DOHH2 (cell line): Measurements from ENCODE around the gene PPP1R14C.
A peak's percentile ranks its signal among the peaks of the same experiment; 100 is the strongest.

Experiments used
- H3F3A ChIP-seq: fragments of 200-600 bp; sonication (generic), shearing (Covaris generic); 2 replicates; pipeline ENCODE4 v1.6.0; 2016; ENCODE audit warnings: antibody characterized with exemption, mild to moderate bottlenecking; ENCODE audit not compliant: control insufficient read depth, insufficient read depth
- H3K27ac ChIP-seq: fragments of 200-600 bp; sonication (generic); 2 replicates; pipeline ENCODE4 v1.5.1; 2014; ENCODE audit warnings: low read depth, mild to moderate bottlenecking, low read length, moderate library complexity
- H3K27me3 ChIP-seq: fragments of 200-600 bp; sonication (generic); 2 replicates; pipeline ENCODE4 v1.6.1; 2014; ENCODE audit warnings: mild to moderate bottlenecking, low read length, mixed read lengths; ENCODE audit not compliant: control insufficient read depth
- H3K36me3 ChIP-seq: fragments of 200-600 bp; sonication (generic); 2 replicates; pipeline ENCODE4 v1.6.1; 2014; ENCODE audit warnings: mild to moderate bottlenecking, low read length, moderate library complexity, mixed read lengths; ENCODE audit not compliant: control insufficient read depth
- H3K4me1 ChIP-seq: fragments of 200-600 bp; sonication (generic); 2 replicates; pipeline ENCODE4 v1.6.1; 2014; ENCODE audit warnings: mild to moderate bottlenecking, low read length, mixed read lengths; ENCODE audit not compliant: control insufficient read depth
- H3K4me2 ChIP-seq: fragments of 200-600 bp; sonication (generic); 2 replicates; pipeline ENCODE4 v1.6.0; 2014; ENCODE audit warnings: mild to moderate bottlenecking, low read length, moderate library complexity
- H3K4me3 ChIP-seq: fragments of 200-600 bp; sonication (generic); 2 replicates; pipeline ENCODE4 v1.5.1; 2014; ENCODE audit warnings: mild to moderate bottlenecking, low read length, mixed read lengths
- H3K79me2 ChIP-seq: fragments of 200-600 bp; sonication (generic); 2 replicates; pipeline ENCODE4 v1.6.1; 2014; ENCODE audit warnings: mild to moderate bottlenecking, low read length, mixed read lengths; ENCODE audit not compliant: control insufficient read depth
- H3K9me2 ChIP-seq: fragments of 200-600 bp; sonication (generic); replicated peaks from 2 replicates; pipeline ENCODE4 v1.6.1; 2014; ENCODE audit warnings: mild to moderate bottlenecking, low read length, mixed read lengths; ENCODE audit not compliant: control insufficient read depth
- H3K9me3 ChIP-seq: fragments of 200-600 bp; sonication (generic); 2 replicates; pipeline ENCODE4 v1.6.1; 2014; ENCODE audit warnings: antibody characterized with exemption, low read length, mixed read lengths; ENCODE audit not compliant: control insufficient read depth, insufficient read depth
- H4K20me1 ChIP-seq: fragments of 200-600 bp; sonication (generic); 2 replicates; pipeline ENCODE4 v1.6.0; 2014; ENCODE audit warnings: low read depth, mild to moderate bottlenecking, antibody characterized with exemption, low read length, moderate library complexity; ENCODE audit not compliant: control insufficient read depth, insufficient read depth
- CTCF ChIP-seq: fragments of 200-600 bp; sonication (generic); IDR thresholded peaks from one replicate; pipeline ENCODE4 v1.5.1; 2014; ENCODE audit warnings: antibody characterized with exemption, mild to moderate bottlenecking, low read depth, low read length; ENCODE audit not compliant: poor library complexity, severe bottlenecking
- EZH2phosphoT487 ChIP-seq: fragments of 200-600 bp; sonication (generic); IDR thresholded peaks from 2 replicates; pipeline ENCODE4 v1.6.1; 2017; ENCODE audit warnings: borderline replicate concordance, mild to moderate bottlenecking, antibody characterized with exemption, low read length, moderate library complexity, mixed read lengths

The PPP1R14C gene

GRCh38 chr6:150276937-150277742 lies 134.3 kb downstream of the PPP1R14C start:
- Histone ChIP-seq H3K36me3 (no peaks in the 10 kb centered on the region), H3K9me3 (no peaks in the 10 kb centered on the region), H3K4me3 (no peak overlapping the region), H3K79me2 (no peaks in the 10 kb centered on the region), H3F3A (no peaks in the 10 kb centered on the region), H4K20me1 (no peaks in the 10 kb centered on the region), H3K4me2 (no peak overlapping the region), H3K9me2 (no peaks in the 10 kb centered on the region), H3K27ac (no peak overlapping the region), H3K27me3 (no peaks in the 10 kb centered on the region), H3K4me1 (peaks cover 39% of the 10 kb centered on the region)
- TF ChIP-seq CTCF (no peak), EZH2phosphoT487 (no peak)

GRCh38 chr6:150279533-150279932 lies 136.7 kb downstream of the PPP1R14C start:
- Histone ChIP-seq H3K9me3 (no peaks in the 10 kb centered on the region), H3K27ac (no peak overlapping the region), H4K20me1 (no peaks in the 10 kb centered on the region), H3K36me3 (no peaks in the 10 kb centered on the region), H3K4me3 (no peak overlapping the region), H3F3A (no peaks in the 10 kb centered on the region), H3K27me3 (no peaks in the 10 kb centered on the region), H3K4me1 (peaks cover 27% of the 10 kb centered on the region), H3K4me2 (peak overlapping the region; percentile 12; the same call in 1 of the 2 replicates), H3K79me2 (no peaks in the 10 kb centered on the region), H3K9me2 (no peaks in the 10 kb centered on the region)
- TF ChIP-seq EZH2phosphoT487 (no peak), CTCF (no peak)

- H3K27ac ChIP-seq: no peak overlapping the region
- H3K79me2 ChIP-seq: no peaks in the 10 kb centered on the region
- no peaks in the 10 kb centered on the region for H3K9me3 ChIP-seq
- H3F3A ChIP-seq: no peaks in the 10 kb centered on the region
- no peak overlapping the region for H3K4me2 ChIP-seq
- peaks cover 24% of the 10 kb centered on the region for H3K4me1 ChIP-seq
- H3K36me3 ChIP-seq: no peaks in the 10 kb centered on the region
- no peaks in the 10 kb centered on the region; the same call in 1 of the 2 replicates for H3K27me3 ChIP-seq
- no peaks in the 10 kb centered on the region for H3K9me2 ChIP-seq
- no peaks in the 10 kb centered on the region for H4K20me1 ChIP-seq
- H3K4me3 ChIP-seq: no peak overlapping the region
- TF ChIP-seq CTCF: no peak
- TF ChIP-seq EZH2phosphoT487: no peak
These were observed 137.9 kb downstream of the PPP1R14C start for GRCh38 chr6:150280703-150281102.
